Keratinocyte (primary cell): ENCODE data around the gene DSE. TPM values are rescaled to one million over a fixed set of nuclear protein-coding genes. Genes with fewer than 3 reads are reported as not detected.

Experiments used
- DNase-seq: peaks from one replicate; pipeline ENCODE4 v3.0.0-alpha.2; 2011; ENCODE audit warnings: low read depth, missing footprints, low spot score
- FAIRE-seq: peaks from 2 replicates; lab custom pipeline; 2011; peaks lifted over from hg19 to GRCh38; lab: Jason Lieb, UNC
- H2AFZ ChIP-seq: 2 replicates; pipeline ENCODE4 v1.6.0; 2012; ENCODE audit warnings: low read length, control low read depth, inconsistent platforms; ENCODE audit not compliant: control insufficient read depth
- H3K27ac ChIP-seq: 2 replicates; pipeline ENCODE4 v1.5.1; 2011; ENCODE audit warnings: low read length; ENCODE audit not compliant: control insufficient read depth, insufficient read depth
- H3K27me3 ChIP-seq: 3 replicates; pipeline ENCODE4 v1.6.0; 2011; ENCODE audit warnings: low read length; ENCODE audit not compliant: control insufficient read depth, insufficient read depth; ENCODE audit errors: extremely low read depth
- H3K36me3 ChIP-seq, 2 experiments: 2 replicates in 1 of 2; 3 replicates in 1 of 2; pipeline ENCODE4 v1.5.1; 2011; ENCODE audit warnings: low read length in 2 of 2, mild to moderate bottlenecking in 1 of 2; ENCODE audit not compliant: control insufficient read depth in 2 of 2, insufficient read depth in 2 of 2; ENCODE audit errors: extremely low read depth in 1 of 2
- H3K4me1 ChIP-seq: 3 replicates; pipeline ENCODE4 v1.5.1; 2011; ENCODE audit warnings: low read length; ENCODE audit not compliant: control insufficient read depth, insufficient read depth; ENCODE audit errors: extremely low read depth
- H3K4me2 ChIP-seq: 3 replicates; pipeline ENCODE4 v1.6.0; 2011; ENCODE audit warnings: low read depth, low read length; ENCODE audit not compliant: control insufficient read depth, insufficient read depth; ENCODE audit errors: extremely low read depth
- H3K4me3 ChIP-seq, 3 experiments: fragments of 200-600 bp in 1 of 3; sonication (generic) in 1 of 3; 2 replicates in 2 of 3; 3 replicates in 1 of 3; pipeline ENCODE4 v1.5.1; 2011 to 2016; ENCODE audit warnings: low read length in 3 of 3, mild to moderate bottlenecking in 3 of 3, control low read depth in 2 of 3, inconsistent platforms in 1 of 3, low read depth in 1 of 3, mixed read lengths in 1 of 3, mixed run types in 1 of 3, moderate library complexity in 1 of 3; ENCODE audit not compliant: control insufficient read depth in 2 of 3, insufficient read depth in 2 of 3; ENCODE audit errors: extremely low read depth in 1 of 3
- H3K79me2 ChIP-seq: 2 replicates; pipeline ENCODE4 v1.6.0; 2012; ENCODE audit warnings: low read length; ENCODE audit not compliant: control insufficient read depth, insufficient read depth
- H3K9ac ChIP-seq: 3 replicates; pipeline ENCODE4 v1.6.0; 2011; ENCODE audit warnings: low read length; ENCODE audit not compliant: control insufficient read depth, insufficient read depth; ENCODE audit errors: extremely low read depth
- H3K9me1 ChIP-seq: 3 replicates; pipeline ENCODE4 v1.6.0; 2011; ENCODE audit warnings: low read length; ENCODE audit not compliant: control insufficient read depth, insufficient read depth; ENCODE audit errors: extremely low read depth
- H3K9me3 ChIP-seq: 2 replicates; pipeline ENCODE4 v1.5.1; 2012; ENCODE audit warnings: low read depth, low read length; ENCODE audit not compliant: control insufficient read depth
- H4K20me1 ChIP-seq: 3 replicates; pipeline ENCODE4 v1.6.0; 2011; ENCODE audit warnings: low read length; ENCODE audit not compliant: control insufficient read depth, insufficient read depth; ENCODE audit errors: extremely low read depth
- CTCF ChIP-seq, 3 experiments: IDR thresholded peaks in 1 of 3; conservative IDR thresholded peaks in 1 of 3; optimal IDR thresholded peaks in 1 of 3; 2 replicates in 2 of 3; 3 replicates in 1 of 3; pipeline versions ENCODE3 to v1.5.1; 2011; ENCODE audit warnings: low read length in 3 of 3, mild to moderate bottlenecking in 3 of 3, moderate library complexity in 2 of 3, control low read depth in 1 of 3, inconsistent platforms in 1 of 3; ENCODE audit not compliant: insufficient read depth in 2 of 3; ENCODE audit errors: extremely low read depth in 1 of 3
- EZH2 ChIP-seq: IDR thresholded peaks from one replicate; pipeline ENCODE4 v1.6.1; 2012; ENCODE audit warnings: inconsistent platforms, mild to moderate bottlenecking, low read length, moderate library complexity
- dilution Hi-C: fragments of 300-500 bp; cut with MboI; formaldehyde crosslinking; loops from one replicate; pipeline ENCODE4 v1.7.0; 2020; ENCODE audit warnings: low sequenced_read_pairs; ENCODE audit not compliant: extremely low pct_ligation_motif_present
- polyA plus RNA-seq, 5 experiments: library from polyadenylated mRNA; depleted of rRNA in 3 of 5; stranded (reverse) in 3 of 5; stranded (forward) in 1 of 5; unstranded in 1 of 5; fragments of >200 nt; gene quantifications; 1 replicate in 1 of 5; 2 replicates in 3 of 5; 3 replicates in 1 of 5; pipeline versions ENCODE4 v1.2.1 to v1.2.3, GENCODE V29; 2011 to 2012; ENCODE audit warnings: missing spikeins in 2 of 5, low read depth in 1 of 5, low replicate concordance in 1 of 5

The DSE gene
- polyA plus RNA-seq, 1 donor (not counting 4 experiments of a cell fraction or from before 2014, with no cell fraction given): 99.7 TPM

- Histone ChIP-seq H3K4me2 (no peak overlapping the region), H3K9me1 (no peaks in the 10 kb centered on the region), H3K9me3 (no peaks in the 10 kb centered on the region), H4K20me1 (no peaks in the 10 kb centered on the region), H3K36me3 (no peaks in the 10 kb centered on the region), H3K27ac (no peak overlapping the region), H3K27me3 (no peaks in the 10 kb centered on the region), H3K4me1 (peaks cover 6% of the 10 kb centered on the region), H3K4me3 (no peak overlapping the region), H2AFZ (no peak overlapping the region), H3K79me2 (no peaks in the 10 kb centered on the region), H3K9ac (no peak overlapping the region)
- no peak for DNase-seq
- FAIRE-seq: no peak
- TF ChIP-seq CTCF (optimal IDR thresholded peaks at IDR 0.05 in 1 of 3, IDR thresholded peaks at IDR 0.05 in 1 of 3, conservative IDR thresholded peaks at IDR 0.05 in 1 of 3; ENCODE audit: extremely low read depth in 1 of 3, insufficient read depth in 2 of 3, low read length in 3 of 3) (no peak), EZH2 (no peak)
- dilution Hi-C loops: no loop called here
Observed at GRCh38 chr6:116355796-116356195, 15.0 kb upstream of the DSE start.

GRCh38 chr6:116359131-116359530, 11.6 kb upstream of the DSE start:
- H3K9me1 ChIP-seq: no peaks in the 10 kb centered on the region
- H3K79me2 ChIP-seq: no peaks in the 10 kb centered on the region
- no peak overlapping the region for H3K4me3 ChIP-seq
- no peak overlapping the region for H3K9ac ChIP-seq
- no peaks in the 10 kb centered on the region for H3K9me3 ChIP-seq
- no peak overlapping the region for H2AFZ ChIP-seq
- FAIRE-seq: no peak
- dilution Hi-C loops: no loop called here
- no peaks in the 10 kb centered on the region for H3K36me3 ChIP-seq
- no peaks in the 10 kb centered on the region for H3K27me3 ChIP-seq
- peaks cover 10% of the 10 kb centered on the region for H3K4me1 ChIP-seq
- no peak for DNase-seq
- no peaks in the 10 kb centered on the region for H4K20me1 ChIP-seq
- no peak overlapping the region for H3K27ac ChIP-seq
- H3K4me2 ChIP-seq: no peak overlapping the region
- TF ChIP-seq CTCF (optimal IDR thresholded peaks at IDR 0.05 in 1 of 3, IDR thresholded peaks at IDR 0.05 in 1 of 3, conservative IDR thresholded peaks at IDR 0.05 in 1 of 3; ENCODE audit: extremely low read depth in 1 of 3, insufficient read depth in 2 of 3, low read length in 3 of 3) (no peak), EZH2 (no peak)
